ENCODE data around the gene GSTM1. TPM values are rescaled to one million over a fixed set of nuclear protein-coding genes. Genes with fewer than 3 reads are reported as not detected.

GSTM1 gene
- total RNA-seq, 4 donors from 2014 or later: 23.1 TPM; not detected in 3

DNA sequence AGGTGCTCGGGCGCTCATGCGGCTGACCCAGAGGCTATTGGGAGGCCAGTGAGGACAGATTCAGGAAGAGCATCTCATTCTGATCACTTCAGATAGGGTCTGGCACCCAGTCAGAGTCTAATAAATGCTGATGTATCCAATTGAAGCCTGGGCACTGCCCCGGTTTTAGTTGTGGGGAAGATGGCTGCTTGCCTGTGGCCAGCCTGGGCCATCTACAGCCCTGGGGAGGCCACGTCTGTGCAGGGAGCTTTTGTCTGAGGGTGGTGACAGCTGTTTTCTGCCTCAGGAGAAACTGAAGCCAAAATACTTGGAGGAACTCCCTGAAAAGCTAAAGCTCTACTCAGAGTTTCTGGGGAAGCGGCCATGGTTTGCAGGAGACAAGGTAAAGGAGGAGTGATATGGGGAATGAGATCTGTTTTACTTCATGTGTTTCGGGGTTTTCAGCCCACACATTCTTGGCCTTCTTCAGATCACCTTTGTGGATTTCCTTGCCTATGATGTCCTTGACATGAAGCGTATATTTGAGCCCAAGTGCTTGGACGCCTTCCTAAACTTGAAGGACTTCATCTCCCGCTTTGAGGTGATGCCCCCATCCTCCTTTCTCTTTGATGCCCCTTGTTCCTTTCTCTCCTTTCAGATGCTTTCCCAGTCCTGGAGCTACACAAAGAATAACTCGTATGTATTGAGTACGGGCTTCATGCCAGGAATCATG is 27.2 kb downstream of the GSTM1 start:
- Histone ChIP-seq H3K4me3 (no peak overlapping the region), H3K4me1 (peaks cover 0 to 17% (median 8%) of the 10 kb centered on the region in 4 donors), H3K36me3 (no peaks in the 10 kb centered on the region), H3K9me3 (no peaks in the 10 kb centered on the region), H3K27ac (replicated peaks in 1 of 4) (no peak overlapping the region), H3K27me3 (peaks cover 0 to 6% (median 0%) of the 10 kb centered on the region in 4 donors)
- 82% methylated on average over 11 of the region's 12 CpGs for WGBS
- TF ChIP-seq EP300 (IDR thresholded peaks at IDR 0.05) (no peak), POLR2A (IDR thresholded peaks at IDR 0.05; ENCODE audit: low read depth) (no peak), POLR2AphosphoS5 (IDR thresholded peaks at IDR 0.05) (no peak)
- TF ChIP-seq, protein P1, sequence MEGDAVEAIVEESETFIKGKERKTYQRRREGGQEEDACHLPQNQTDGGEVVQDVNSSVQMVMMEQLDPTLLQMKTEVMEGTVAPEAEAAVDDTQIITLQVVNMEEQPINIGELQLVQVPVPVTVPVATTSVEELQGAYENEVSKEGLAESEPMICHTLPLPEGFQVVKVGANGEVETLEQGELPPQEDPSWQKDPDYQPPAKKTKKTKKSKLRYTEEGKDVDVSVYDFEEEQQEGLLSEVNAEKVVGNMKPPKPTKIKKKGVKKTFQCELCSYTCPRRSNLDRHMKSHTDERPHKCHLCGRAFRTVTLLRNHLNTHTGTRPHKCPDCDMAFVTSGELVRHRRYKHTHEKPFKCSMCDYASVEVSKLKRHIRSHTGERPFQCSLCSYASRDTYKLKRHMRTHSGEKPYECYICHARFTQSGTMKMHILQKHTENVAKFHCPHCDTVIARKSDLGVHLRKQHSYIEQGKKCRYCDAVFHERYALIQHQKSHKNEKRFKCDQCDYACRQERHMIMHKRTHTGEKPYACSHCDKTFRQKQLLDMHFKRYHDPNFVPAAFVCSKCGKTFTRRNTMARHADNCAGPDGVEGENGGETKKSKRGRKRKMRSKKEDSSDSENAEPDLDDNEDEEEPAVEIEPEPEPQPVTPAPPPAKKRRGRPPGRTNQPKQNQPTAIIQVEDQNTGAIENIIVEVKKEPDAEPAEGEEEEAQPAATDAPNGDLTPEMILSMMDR (IDR thresholded peaks at IDR 0.05): no peak
- DNase-seq (ENCODE audit: extremely low spot score): peak; percentile 60
- intact Hi-C loops (cut with DNase I): no loop called here

DNA sequence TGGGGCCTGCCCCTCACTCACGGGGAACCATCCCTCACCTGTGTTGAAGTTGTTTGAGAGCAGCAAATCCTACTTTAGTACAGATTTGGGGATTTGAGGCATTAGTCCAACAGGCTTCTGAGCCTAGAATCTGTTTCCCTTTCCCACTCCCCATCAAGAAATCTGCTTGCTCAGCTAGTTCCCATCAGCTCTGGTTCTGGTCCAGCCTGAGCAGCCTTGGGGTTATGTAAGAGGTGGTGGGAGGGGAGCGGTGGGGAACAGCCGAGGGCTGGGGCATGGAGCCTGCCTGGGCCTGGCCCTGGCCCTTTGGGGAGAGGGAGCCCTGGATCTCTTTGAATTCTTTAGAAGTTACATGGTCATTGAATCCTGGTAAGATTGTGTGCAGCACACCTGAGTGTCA is 28.5 kb downstream of the GSTM1 start:
- H3K4me1 ChIP-seq: peaks cover 0 to 17% (median 8%) of the 10 kb centered on the region in 4 donors
- H3K27ac ChIP-seq (replicated peaks in 1 of 4): peak overlapping the region in 1 of 4 donors; percentile 44
- H3K9me3 ChIP-seq: no peaks in the 10 kb centered on the region
- no peak overlapping the region for H3K4me3 ChIP-seq
- peak; percentile 74 for DNase-seq (ENCODE audit: extremely low spot score)
- intact Hi-C loops (cut with DNase I): no loop called here
- 88% methylated on average over 2 of the region's 3 CpGs for WGBS
- TF ChIP-seq POLR2AphosphoS5 (IDR thresholded peaks at IDR 0.05): no peak
- H3K36me3 ChIP-seq: no peaks in the 10 kb centered on the region
- peaks cover 0 to 6% (median 0%) of the 10 kb centered on the region in 4 donors for H3K27me3 ChIP-seq

- WGBS: 82% methylated on average over 3 of the region's 3 CpGs
- Histone ChIP-seq H3K27ac (replicated peaks in 1 of 4) (peak overlapping the region in 1 of 4 donors; percentile 44), H3K9me3 (no peaks in the 10 kb centered on the region), H3K36me3 (no peaks in the 10 kb centered on the region), H3K4me1 (peaks cover 0 to 17% (median 8%) of the 10 kb centered on the region in 4 donors), H3K27me3 (peaks cover 0 to 6% (median 0%) of the 10 kb centered on the region in 4 donors), H3K4me3 (no peak overlapping the region)
- no peak for TF ChIP-seq EP300 (IDR thresholded peaks at IDR 0.05)
- TF ChIP-seq, protein P1 (IDR thresholded peaks at IDR 0.05): no peak
- no peak for TF ChIP-seq POLR2AphosphoS5 (IDR thresholded peaks at IDR 0.05)
- TF ChIP-seq POLR2A (IDR thresholded peaks at IDR 0.05; ENCODE audit: low read depth): no peak
- intact Hi-C loops (cut with DNase I): no loop called here
- peak; percentile 81 for DNase-seq (ENCODE audit: extremely low spot score)
Measured at GRCh38 chr1:109716570-109717090, 29.0 kb downstream of the GSTM1 start.

GRCh38 chr1:109717729-109718128 is 30.1 kb downstream of the GSTM1 start:
- no peak overlapping the region for H3K27ac ChIP-seq (replicated peaks in 1 of 4)
- no peaks in the 10 kb centered on the region for H3K9me3 ChIP-seq
- peaks cover 0 to 17% (median 8%) of the 10 kb centered on the region in 4 donors for H3K4me1 ChIP-seq
- peak; percentile 50 for DNase-seq (ENCODE audit: extremely low spot score)
- intact Hi-C loops (cut with DNase I): no loop called here
- H3K36me3 ChIP-seq: no peaks in the 10 kb centered on the region
- 90% methylated on average over 5 of the region's 5 CpGs for WGBS
- H3K4me3 ChIP-seq: no peak overlapping the region
- no peak for TF ChIP-seq POLR2A (IDR thresholded peaks at IDR 0.05; ENCODE audit: low read depth)
- no peak for TF ChIP-seq POLR2AphosphoS5 (IDR thresholded peaks at IDR 0.05)
- TF ChIP-seq, protein P1 (IDR thresholded peaks at IDR 0.05): no peak
- no peak for TF ChIP-seq EP300 (IDR thresholded peaks at IDR 0.05)
- H3K27me3 ChIP-seq: peaks cover 0 to 1% (median 0%) of the 10 kb centered on the region in 4 donors

- H3K27ac ChIP-seq (replicated peaks in 1 of 4): no peak overlapping the region
- WGBS: 91% methylated on average over 2 of the region's 2 CpGs
- intact Hi-C loops (cut with DNase I): no loop called here
- no peak overlapping the region for H3K4me3 ChIP-seq
- DNase-seq (ENCODE audit: extremely low spot score): peak; percentile 57
- H3K27me3 ChIP-seq: no peaks in the 10 kb centered on the region
- H3K36me3 ChIP-seq: no peaks in the 10 kb centered on the region
- TF ChIP-seq, protein P1 (IDR thresholded peaks at IDR 0.05): no peak
- TF ChIP-seq EP300 (IDR thresholded peaks at IDR 0.05) (no peak), POLR2A (IDR thresholded peaks at IDR 0.05; ENCODE audit: low read depth) (no peak), POLR2AphosphoS5 (IDR thresholded peaks at IDR 0.05) (no peak)
- H3K4me1 ChIP-seq: peaks cover 0 to 17% (median 9%) of the 10 kb centered on the region in 4 donors
- no peaks in the 10 kb centered on the region for H3K9me3 ChIP-seq
Measured at GRCh38 chr1:109718495-109718894, 30.9 kb downstream of the GSTM1 start.
